Aorta (tissue), 5 donors: ENCODE measurements around the gene IL16. TPM values are rescaled to one million over a fixed set of nuclear protein-coding genes. Genes with fewer than 3 reads are reported as not detected.

Source experiments
- ATAC-seq: fragments of 200-7000 bp; cut with Tn5 transposase; one replicate; pipeline ENCODE4 v1.9.1; 2022; ENCODE audit warnings: moderate library complexity; ENCODE audit not compliant: low FRiP score
- DNase-seq, 2 donors: peaks; one replicate each; pipeline ENCODE4 v3.0.0-alpha.2; 2020
- H3K27ac ChIP-seq, 2 donors: one replicate each; pipeline ENCODE4 v1.5.1; 2013; ENCODE audit warnings: low read length in 2 of 2, mild to moderate bottlenecking in 2 of 2, moderate library complexity in 2 of 2, control low read depth in 1 of 2, inconsistent platforms in 1 of 2, low read depth in 1 of 2
- H3K27me3 ChIP-seq, 2 donors: one replicate each; pipeline ENCODE4 v1.6.1; 2013; ENCODE audit warnings: control low read depth in 1 of 2, low read length in 1 of 2, mild to moderate bottlenecking in 1 of 2, moderate library complexity in 1 of 2; ENCODE audit not compliant: insufficient read depth in 2 of 2, control insufficient read depth in 1 of 2
- H3K36me3 ChIP-seq, 2 donors: one replicate each; pipeline ENCODE4 v1.6.1; 2013; ENCODE audit warnings: control low read depth in 1 of 2, low read length in 1 of 2, mild to moderate bottlenecking in 1 of 2; ENCODE audit not compliant: insufficient read depth in 2 of 2, control insufficient read depth in 1 of 2
- H3K4me1 ChIP-seq, 2 donors: one replicate each; pipeline ENCODE4 v1.6.1; 2013; ENCODE audit warnings: low read length in 2 of 2, control low read depth in 1 of 2, mild to moderate bottlenecking in 1 of 2, moderate library complexity in 1 of 2; ENCODE audit not compliant: insufficient read depth in 2 of 2, control insufficient read depth in 1 of 2
- H3K4me3 ChIP-seq, 2 donors: one replicate each; pipeline ENCODE4 v1.5.1; 2013; ENCODE audit warnings: low read length in 2 of 2, control low read depth in 1 of 2, mild to moderate bottlenecking in 1 of 2
- H3K9me3 ChIP-seq: one replicate; pipeline ENCODE4 v1.6.1; 2013; ENCODE audit warnings: mild to moderate bottlenecking, low read length; ENCODE audit not compliant: control insufficient read depth
- WGBS, 2 donors: extraction: QIAGEN DNeasy Blood & Tissue Kit; methylation state at CpG; one replicate each; pipeline ENCODE4 v1.1.7; 2013; 5-methylcytosine and 5-hydroxymethylcytosine counted together
- intact Hi-C, 2 donors: fragments of 100-400 bp; cut with DNase I; formaldehyde crosslinking; loops; one replicate each; pipeline versions ENCODE4 v1.14.2 to v1.15.0; 2022
- polyA plus RNA-seq, 2 donors: library from polyadenylated mRNA; stranded (reverse); fragments of 200-250 nt; gene quantifications; one replicate each; pipeline ENCODE4 v1.2.3, GENCODE V29; 2013
- total RNA-seq, 2 donors: library from RNA; stranded (reverse); fragmentation: NEBNext Ultra II Directional; extraction: Animal tissue kit (Norgen Biotek cat#: 25700); gene quantifications; one replicate each; pipeline ENCODE4 v1.2.1, GENCODE V29; 2021
- donor health status: healthy with polysubstance abuse.
- donor health status: Bipolar disorder and iron deficiency.
- donor health status: DM: no; HTN: no; CAD: no.
- donor health status: DM: no; HTN: no; CAD: no.
- donor health status: DM: yes; HTN: yes; CAD: no.

IL16 gene
- total and polyA plus RNA-seq, 4 donors: 5.3 to 19.5 (median 7.8) TPM

- no peaks in the 10 kb centered on the region for H3K36me3 ChIP-seq
- no peaks in the 10 kb centered on the region for H3K4me1 ChIP-seq
- DNase-seq (peak in 1 of 2 donors; percentile 85), ATAC-seq (peak; percentile 61)
- H3K27ac ChIP-seq: no peak overlapping the region
- no peaks in the 10 kb centered on the region for H3K27me3 ChIP-seq
- intact Hi-C loops: no loop called here
- WGBS, 2 donors: 80% methylated on average over 10 of the region's 10 CpGs
- H3K4me3 ChIP-seq: no peak overlapping the region
- no peaks in the 10 kb centered on the region for H3K9me3 ChIP-seq
These were observed 28.5 kb downstream of the IL16 start for GRCh38 chr15:81225161-81225671.

GRCh38 chr15:81227716-81228115, 31.0 kb downstream of the IL16 start:
- H3K27ac ChIP-seq: no peak overlapping the region
- intact Hi-C loops: no loop called here

GRCh38 chr15:81229586-81229985, 32.9 kb downstream of the IL16 start:
- no peaks in the 10 kb centered on the region for H3K27me3 ChIP-seq
- WGBS, 2 donors: 42 to 46% methylated on average over 3 of the region's 3 CpGs
- no peaks in the 10 kb centered on the region for H3K9me3 ChIP-seq
- no peaks in the 10 kb centered on the region for H3K4me1 ChIP-seq
- H3K27ac ChIP-seq: no peak overlapping the region
- DNase-seq: peak in 1 of 2 donors; percentile 67
- no peaks in the 10 kb centered on the region for H3K36me3 ChIP-seq
- ATAC-seq: peak; percentile 85
- no peak overlapping the region for H3K4me3 ChIP-seq
- intact Hi-C loops: no loop called here

More at GRCh38 chr15:81227716-81228115, 31.0 kb downstream of the IL16 start:
- H3K9me3 ChIP-seq: no peaks in the 10 kb centered on the region
- H3K4me1 ChIP-seq: no peaks in the 10 kb centered on the region
- no peak overlapping the region for H3K4me3 ChIP-seq
- no peak for ATAC-seq
- H3K36me3 ChIP-seq: no peaks in the 10 kb centered on the region
- 92 to 94% methylated on average over 5 of the region's 5 CpGs for WGBS, 2 donors
- no peak for DNase-seq
- H3K27me3 ChIP-seq: no peaks in the 10 kb centered on the region

- H3K27me3 ChIP-seq: no peaks in the 10 kb centered on the region
- H3K9me3 ChIP-seq: peaks cover 1% of the 10 kb centered on the region
- intact Hi-C loops: no loop called here
- no peaks in the 10 kb centered on the region for H3K36me3 ChIP-seq
- H3K4me3 ChIP-seq: no peak overlapping the region
- ATAC-seq: no peak
- WGBS, 2 donors: 94 to 96% methylated on average over 7 of the region's 7 CpGs
- no peaks in the 10 kb centered on the region for H3K4me1 ChIP-seq
- DNase-seq: no peak
- H3K27ac ChIP-seq: no peak overlapping the region
These were observed 38.8 kb downstream of the IL16 start for GRCh38 chr15:81235276-81236123.

- no peak for DNase-seq
- Histone ChIP-seq H3K4me3 (no peak overlapping the region), H3K9me3 (peaks cover 1% of the 10 kb centered on the region), H3K27ac (no peak overlapping the region), H3K4me1 (no peaks in the 10 kb centered on the region), H3K36me3 (no peaks in the 10 kb centered on the region), H3K27me3 (no peaks in the 10 kb centered on the region)
- ATAC-seq: peak; percentile 19
- intact Hi-C loops: no loop called here
These were observed 42.5 kb downstream of the IL16 start for GRCh38 chr15:81239190-81239589.

GRCh38 chr15:81242778-81243177, 46.1 kb downstream of the IL16 start:
- H3K4me3 ChIP-seq: no peak overlapping the region
- 52 to 58% methylated on average over 1 of the region's 1 CpG for WGBS, 2 donors
- H3K27me3 ChIP-seq: no peaks in the 10 kb centered on the region
- no peak for DNase-seq
- no peaks in the 10 kb centered on the region for H3K36me3 ChIP-seq
- intact Hi-C loops: no loop called here
- H3K4me1 ChIP-seq: no peaks in the 10 kb centered on the region
- H3K9me3 ChIP-seq: peaks cover 1% of the 10 kb centered on the region
- no peak overlapping the region for H3K27ac ChIP-seq
- ATAC-seq: no peak

GRCh38 chr15:81244306-81244705, 47.6 kb downstream of the IL16 start:
- Histone ChIP-seq H3K27ac (no peak overlapping the region), H3K9me3 (peaks cover 1% of the 10 kb centered on the region), H3K4me3 (no peak overlapping the region), H3K36me3 (no peaks in the 10 kb centered on the region), H3K4me1 (no peaks in the 10 kb centered on the region), H3K27me3 (no peaks in the 10 kb centered on the region)
- 17 to 65% methylated on average over 1 of the region's 1 CpG for WGBS, 2 donors
- DNase-seq (no peak), ATAC-seq (no peak)
- intact Hi-C loops: no loop called here

GRCh38 chr15:81253846-81254245, 57.2 kb downstream of the IL16 start:
- no peak for DNase-seq
- H3K9me3 ChIP-seq: no peaks in the 10 kb centered on the region
- H3K4me1 ChIP-seq: no peaks in the 10 kb centered on the region
- WGBS, 2 donors: 93 to 98% methylated on average over 2 of the region's 2 CpGs
- intact Hi-C loops: loop anchor here in 1 of 2 donors (10.0 kb wide), 1 partner anchor 491 kb away; no protein-coding TSS in a partner anchor
- H3K4me3 ChIP-seq: no peak overlapping the region
- H3K36me3 ChIP-seq: no peaks in the 10 kb centered on the region
- ATAC-seq: no peak
- H3K27me3 ChIP-seq: no peaks in the 10 kb centered on the region
- H3K27ac ChIP-seq: no peak overlapping the region
